Stimulated activated CD4-positive, alpha-beta T cell treated with anti-CD3 and anti-CD28 coated beads, Interleukin-4, amount 100 ng/mL, for 48 hours (primary cell): ENCODE results near the gene RHOC.
"Not testable (repeated sequence)": the region's sequence is repeated elsewhere in the genome, so short reads cannot be mapped to it uniquely, and the experiment has no call there.

ENCODE experiments used
- DNase-seq, 2 donors: peaks; one replicate each; pipeline ENCODE4 v3.0.0-alpha.2; 2020; ENCODE audit warnings: low read depth in 2 of 2

RHOC gene

DNA sequence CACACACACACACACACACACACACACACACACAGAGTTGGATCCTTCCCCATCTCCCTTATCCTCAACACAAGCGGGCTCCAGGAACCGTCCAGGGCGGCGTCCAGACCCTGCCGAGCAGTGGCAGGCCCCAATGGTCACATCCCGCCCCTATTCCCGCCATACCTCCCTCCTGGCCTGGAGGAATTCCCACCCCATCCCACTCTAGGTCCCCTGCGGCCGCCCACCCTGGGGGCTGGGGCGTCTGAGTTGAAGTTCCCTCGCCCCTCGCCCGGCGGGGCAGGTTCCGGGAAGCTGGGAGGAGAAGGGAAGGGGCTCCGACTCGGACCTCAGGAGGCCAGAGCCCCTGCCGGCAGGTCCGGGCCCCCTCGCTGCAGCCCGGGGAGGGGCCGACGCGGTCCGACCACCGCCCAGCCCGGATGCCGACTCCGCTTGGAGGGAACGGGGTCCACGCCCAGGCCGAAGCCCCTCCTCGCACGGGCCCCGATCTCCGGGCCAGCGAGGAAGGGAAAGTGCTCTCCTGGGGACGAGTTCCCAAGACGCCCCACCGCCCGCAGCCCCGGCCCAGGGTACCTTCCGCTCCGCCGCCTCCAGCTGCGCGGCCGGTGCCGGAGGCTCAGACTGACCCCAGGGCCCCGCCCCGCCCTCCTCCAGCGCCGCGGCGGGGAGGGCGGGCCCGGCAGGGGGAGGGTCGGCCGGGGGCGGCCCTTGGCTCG lies at the start of gene RHOC:
Gene RHOC, minus strand, starts transcription at position 623 of the 716 bp plus-strand sequence. CDS start 3,328 bp downstream, outside the sequence.
- DNase-seq, result peak in 1 of 2 donors; percentile 36

DNA sequence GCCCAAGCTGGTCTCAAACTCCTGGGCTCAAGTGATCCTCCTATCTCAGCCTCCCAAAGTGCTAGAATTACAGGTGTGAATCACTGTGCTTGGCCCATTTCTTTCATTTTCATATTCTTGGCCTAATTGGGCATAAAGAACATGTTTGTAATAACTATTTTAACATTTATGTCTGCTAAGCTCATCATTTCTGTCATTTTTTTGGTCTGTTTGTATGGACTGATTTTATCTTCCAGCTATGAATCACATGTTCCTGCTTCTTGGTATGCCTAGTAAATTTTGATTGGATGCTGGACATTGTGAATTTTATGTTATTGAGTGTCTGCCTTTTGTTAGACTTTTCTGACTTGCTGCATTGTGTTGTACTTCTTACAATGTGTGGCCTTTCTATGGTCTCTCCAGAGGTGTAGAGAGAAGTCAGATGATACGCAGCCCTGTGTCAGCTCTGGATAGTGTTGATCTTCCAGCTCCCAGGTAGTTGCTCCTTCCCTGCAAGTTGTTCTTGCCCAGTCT lies 47.2 kb upstream of the RHOC start:
- DNase-seq, result no peak

DNA sequence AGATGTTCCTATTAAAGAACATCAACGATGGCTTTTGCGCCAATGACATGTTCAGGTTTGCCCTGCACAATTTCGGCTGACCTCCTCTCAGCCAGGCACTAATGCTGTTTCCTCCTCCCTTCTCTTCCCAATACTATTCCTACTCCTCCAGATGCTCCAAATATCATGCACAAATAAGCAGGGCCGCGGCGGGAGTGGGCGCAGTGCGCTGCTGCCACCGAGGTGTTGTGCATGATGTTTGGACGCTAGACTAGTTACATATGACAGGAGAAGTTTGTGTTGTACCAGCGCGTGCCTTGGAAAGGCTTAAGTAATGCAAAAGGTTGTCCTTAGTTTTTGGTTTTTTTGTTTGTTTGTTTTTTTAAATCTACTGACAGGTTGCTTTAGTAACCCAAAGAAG lies 41.5 kb upstream of the RHOC start:
- no peak for DNase-seq

DNA sequence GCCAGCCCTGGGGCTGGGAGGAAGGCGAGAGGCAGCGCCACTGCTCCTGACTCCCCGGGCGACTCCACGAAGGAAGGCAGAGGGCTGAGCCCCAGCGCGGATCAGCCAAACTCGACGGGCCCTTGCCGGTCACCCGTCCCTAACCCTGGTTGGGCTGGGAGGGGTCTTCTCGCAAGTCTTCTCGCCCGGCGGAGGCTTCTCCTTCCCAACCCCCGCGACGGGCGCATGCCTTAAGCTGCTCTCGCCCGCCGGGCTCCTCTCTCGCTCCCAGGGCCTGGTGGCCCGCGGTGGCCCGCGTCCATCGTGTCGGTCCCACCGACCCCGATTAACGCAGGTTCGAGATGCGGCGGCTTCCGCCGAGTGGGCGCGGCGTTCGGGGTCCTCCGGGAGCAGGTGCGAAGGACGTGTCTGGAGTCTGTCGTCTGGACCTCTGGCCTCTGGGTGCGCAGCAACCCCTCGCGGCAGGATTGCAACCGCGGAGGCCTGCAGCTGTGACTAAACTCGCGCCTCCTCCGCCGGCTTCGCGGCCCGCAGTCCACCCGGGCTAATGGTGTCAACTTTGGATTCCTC lies 37.2 kb upstream of the RHOC start:
- DNase-seq, result no peak

DNA sequence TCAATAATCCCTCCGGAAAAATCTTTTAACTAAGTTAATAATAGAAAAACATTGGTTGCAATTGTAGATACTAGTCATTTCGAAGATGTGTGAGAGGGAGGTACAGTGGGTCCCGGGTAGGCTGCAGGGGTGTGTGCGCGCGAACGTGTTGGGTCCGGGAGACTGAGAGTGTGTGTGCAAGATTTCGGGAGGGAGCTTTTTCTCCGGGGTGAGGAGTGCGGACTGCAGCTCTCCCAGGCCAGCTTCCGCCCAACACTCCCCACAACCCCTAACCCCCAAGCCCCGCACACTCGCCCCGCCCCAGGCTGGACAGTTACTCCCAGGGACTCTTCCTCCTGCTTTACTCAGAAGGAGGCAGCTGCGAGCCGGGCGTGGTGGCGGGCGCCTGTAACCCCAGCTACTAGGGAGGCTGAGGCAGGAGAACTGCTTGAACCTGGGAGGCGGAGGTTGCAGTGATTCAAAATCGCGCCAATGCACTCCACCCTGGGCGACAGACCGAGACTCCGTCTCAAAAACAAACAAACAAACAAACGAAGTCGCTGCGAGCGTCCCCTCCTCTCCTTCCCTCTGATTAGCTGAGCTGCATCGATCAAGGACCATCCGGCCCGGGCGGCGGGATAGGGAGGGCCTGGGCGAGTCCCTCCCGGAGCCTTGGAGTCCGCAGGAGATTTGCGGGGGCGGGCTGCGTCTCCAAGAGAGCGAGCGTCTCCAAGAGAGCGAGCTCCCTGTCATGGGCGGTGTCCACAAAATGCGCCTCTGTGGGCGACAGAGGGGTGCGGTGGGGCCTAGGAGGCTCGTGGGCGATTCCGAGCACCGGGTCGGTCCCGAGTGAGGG lies 36.5 kb upstream of the RHOC start:
- DNase-seq, result no peak

DNA sequence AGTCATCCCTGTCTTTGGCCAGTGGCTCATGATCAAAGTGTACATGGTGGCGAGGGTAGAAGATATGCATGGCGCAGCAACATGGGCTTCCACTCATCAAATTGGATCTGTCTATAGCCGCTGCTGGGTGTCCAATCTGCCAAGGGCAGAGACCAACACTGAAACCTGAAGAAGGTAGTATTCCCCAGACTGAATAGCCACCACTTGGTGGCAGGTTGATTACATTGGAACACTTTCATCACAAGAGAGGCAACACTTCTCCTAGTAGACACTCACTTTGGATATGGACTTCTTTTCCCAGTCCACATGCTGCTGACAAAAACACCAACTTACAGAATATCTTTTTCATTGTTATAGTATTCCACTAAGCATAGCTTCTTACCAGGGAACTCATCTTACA lies 30.6 kb upstream of the RHOC start:
- DNase-seq, result no peak

DNA sequence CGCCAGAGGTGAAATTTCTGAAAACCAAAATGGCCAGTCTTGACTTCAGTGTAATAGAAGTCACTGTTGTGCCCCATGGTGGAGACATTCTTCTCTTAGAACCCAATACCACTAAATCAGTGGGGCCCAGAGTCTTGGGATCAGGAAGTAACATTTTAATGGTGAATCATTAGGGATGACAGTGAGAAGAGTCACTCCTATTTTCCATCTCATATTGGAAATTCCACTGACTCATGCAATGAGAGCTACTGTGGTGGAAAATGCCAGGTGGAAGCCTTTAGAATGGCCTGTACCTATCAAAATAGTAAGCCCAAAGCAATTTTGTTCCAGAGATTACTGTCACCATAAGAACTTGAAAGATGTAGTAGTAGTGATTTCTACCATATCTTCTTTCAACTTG lies 28.8 kb upstream of the RHOC start:
- peak in 1 of 2 donors; percentile 11 for DNase-seq

DNA sequence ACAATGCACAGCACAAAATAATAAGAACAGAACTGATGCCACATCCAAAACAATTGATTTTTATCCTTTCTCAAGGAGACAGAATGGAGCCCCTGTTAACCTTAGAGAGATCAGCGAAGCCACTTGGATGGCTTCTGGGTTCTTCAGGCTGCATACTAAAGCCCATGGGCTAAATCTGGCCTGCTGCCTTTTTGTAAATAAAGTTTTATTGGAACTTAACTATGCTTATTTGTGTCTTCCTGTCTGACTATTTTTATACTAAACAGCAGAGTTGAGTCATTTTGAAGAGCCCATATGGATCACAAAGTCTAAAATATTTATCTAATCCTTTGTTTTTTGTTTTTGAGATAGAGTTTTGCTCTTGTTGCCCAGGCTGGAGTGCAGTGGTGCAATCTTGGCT lies 24.5 kb upstream of the RHOC start:
- no peak for DNase-seq

DNA sequence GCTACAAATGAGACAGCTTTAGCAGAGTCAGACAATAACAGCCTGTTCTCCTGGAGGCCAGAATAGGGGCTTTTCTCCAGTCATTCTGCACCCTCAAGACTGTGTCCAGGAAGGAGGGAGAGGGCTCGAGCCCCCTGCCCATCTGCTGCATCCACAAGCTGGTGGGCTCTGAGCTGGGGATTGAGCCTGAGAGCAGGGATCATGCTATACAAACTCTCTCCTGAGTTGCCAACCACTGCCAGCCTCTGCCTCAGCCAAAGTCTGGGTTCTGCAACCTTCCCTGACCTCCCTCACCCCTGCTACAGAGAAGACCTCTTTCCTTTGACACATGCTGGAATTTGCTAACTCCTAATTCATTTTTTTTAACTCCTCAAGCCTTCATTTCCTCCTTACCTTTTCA lies 23.0 kb upstream of the RHOC start:
- no peak for DNase-seq

DNA sequence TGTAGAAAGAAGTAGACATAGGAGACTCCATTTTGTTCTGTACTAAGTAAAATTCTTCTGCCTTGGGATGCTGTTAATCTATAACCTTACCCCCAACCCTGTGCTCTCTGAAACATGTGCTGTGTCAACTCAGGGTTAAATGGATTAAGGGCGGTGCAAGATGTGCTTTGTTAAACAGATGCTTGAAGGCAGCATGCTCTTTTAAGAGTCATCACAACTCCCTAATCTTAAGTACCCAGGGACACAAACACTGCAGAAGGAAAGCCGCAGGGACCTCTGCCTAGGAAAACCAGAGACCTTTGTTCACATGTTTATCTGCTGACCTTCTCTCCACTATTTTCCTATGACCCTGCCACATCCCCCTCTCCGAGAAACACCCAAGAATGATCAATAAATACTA lies 22.1 kb upstream of the RHOC start:
- DNase-seq, result not testable (repeated sequence)

DNA sequence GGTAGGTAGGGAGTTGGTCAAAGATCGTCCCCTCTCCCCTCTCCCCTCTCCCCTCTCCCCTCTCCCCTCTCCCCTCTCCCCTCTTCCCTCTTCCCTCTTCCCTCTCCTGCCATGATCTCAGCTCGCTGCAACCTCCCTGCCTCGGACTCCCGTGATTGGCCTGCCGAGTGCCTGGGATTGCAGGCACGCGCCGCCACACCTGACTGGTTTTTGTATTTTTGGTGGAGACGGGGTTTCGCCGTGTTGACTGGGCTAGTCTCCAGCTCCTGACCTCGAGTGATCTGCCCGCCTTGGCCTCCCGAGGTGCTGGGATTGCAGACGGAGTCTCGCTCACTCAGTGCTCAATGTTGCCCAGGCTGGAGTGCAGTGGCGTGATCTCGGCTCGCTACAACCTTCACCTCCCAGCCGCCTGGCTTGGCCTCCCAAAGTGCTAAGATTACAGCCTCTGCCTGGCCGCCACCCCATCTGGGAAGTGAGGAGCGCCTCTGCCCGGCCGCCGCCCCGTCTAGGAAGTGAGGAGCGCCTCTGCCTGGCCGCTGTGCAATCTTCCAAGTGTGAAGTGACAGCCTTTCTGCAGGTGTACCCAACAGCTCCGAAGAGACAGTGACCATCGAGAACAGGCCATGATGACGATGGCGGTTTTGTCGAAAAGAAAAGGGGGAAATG lies 21.5 kb upstream of the RHOC start:
- not testable (repeated sequence) for DNase-seq

DNA sequence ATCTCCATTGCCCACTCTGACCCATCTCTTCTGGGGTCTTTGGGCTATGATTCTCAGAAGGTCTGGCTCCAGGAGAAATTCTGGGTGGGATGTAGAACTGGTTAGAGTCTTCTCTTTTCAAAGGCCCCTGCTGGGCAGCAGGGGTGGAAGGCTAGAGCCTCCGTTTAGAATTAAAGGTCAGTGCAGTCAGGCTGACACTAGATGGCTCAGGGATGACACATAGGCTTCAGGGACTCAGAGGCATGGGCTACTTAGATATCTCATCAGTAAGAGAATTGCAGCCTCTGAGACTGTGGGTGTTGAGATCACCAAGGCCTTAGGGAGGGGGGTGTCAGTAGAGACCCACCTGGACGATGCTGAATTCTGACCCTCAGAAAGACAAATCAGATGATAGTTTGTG lies 20.8 kb upstream of the RHOC start:
- no peak for DNase-seq

DNA sequence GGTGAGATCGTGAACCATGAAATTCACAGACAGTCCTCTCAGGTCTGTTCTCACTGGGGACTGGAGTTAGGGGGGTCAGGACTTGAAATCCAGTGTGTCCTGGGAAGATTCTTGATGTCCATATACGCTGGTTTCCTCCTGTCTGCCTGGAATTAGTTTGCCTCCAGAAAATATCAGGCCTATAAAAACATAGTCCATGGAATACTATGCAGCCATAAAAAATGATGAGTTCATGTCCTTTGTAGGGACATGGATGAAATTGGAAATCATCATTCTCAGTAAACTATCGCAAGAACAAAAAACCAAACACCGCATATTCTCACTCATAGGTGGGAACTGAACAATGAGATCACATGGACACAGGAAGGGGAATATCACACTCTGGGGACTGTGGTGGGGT lies 17.3 kb upstream of the RHOC start:
- DNase-seq, result not testable (repeated sequence)

DNA sequence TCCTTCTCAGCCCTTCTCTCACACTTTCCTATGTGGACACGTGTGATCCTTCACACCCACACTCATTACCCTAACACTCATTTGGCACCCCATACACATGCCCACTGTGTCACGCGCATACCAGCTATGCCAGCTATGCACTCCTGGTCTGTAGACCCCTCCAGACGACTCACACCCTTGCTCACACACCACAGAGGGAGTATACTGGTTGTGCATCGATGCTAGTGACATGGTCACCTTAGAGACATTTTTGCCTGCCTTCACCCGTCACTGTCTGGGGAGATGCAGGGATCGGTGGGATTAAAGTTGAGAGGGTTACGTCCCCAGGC lies 16.5 kb upstream of the RHOC start:
- DNase-seq, result no peak

DNA sequence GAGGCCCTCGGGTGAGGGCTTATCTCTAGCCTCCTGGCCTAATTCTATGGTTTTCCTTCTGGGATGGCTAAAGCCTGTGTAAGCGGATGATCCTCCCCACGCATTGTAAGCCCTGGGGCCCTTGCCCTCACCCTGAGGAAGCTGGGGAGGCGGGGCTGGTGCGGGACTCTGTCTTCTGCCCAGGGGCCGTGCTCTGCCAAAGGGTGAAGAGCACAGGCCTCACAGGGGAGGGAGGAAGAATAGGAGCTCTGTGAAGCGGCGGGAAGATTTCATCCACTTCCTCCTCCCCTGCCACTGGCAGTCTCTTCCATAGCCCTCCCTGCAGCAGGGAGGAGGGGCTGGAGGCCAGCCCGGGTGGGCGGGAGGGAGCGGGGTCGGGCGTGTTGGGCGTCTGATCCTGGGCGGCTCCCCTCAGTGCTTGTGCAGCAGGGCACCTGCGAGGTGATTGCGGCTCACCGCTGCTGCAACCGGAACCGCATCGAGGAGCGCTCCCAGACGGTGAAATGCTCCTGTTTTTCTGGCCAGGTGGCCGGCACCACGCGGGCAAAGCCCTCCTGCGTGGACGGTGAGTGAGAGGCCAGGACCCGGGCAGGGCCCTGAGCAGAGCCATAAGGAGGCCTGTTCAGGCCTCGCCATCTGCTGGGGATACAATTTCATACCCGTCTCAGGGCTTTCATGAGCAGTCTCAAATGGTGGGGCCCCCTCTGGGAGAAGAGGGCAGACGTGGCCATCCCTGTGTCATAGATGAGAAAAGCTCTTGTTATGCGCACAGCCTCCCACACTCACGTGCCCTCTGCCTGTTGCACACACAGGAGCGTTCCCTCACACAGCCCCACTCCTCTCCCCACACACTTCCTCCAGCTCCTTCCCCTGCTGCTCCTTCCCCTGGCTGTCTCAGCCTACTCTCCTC lies 15.9 kb upstream of the RHOC start:
- no peak for DNase-seq

DNA sequence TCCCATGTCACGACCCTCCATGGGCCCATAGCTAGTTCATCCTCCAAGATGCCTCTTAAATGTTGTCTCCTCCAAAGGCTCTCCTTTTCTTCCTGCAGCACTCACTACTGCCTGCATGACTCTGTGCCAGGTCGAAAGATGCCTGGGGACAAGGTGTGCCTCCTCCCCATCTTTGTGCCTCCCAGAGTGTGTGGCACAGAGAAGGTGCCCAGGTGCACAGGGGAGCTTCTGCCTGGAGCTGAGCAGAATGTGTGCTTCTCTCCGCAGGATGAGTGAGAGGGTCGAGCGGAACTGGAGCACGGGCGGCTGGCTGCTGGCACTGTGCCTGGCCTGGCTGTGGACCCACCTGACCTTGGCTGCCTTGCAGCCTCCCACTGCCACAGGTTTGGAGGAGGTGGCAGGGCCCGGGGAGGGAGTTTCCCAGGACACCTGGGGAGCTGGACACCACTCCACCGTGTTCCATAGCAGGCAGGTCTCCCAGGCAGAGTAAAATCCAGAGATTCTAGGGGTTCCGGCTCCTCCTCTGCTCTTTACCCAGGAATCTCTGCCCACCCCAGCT lies 15.1 kb upstream of the RHOC start:
- DNase-seq, result no peak

DNA sequence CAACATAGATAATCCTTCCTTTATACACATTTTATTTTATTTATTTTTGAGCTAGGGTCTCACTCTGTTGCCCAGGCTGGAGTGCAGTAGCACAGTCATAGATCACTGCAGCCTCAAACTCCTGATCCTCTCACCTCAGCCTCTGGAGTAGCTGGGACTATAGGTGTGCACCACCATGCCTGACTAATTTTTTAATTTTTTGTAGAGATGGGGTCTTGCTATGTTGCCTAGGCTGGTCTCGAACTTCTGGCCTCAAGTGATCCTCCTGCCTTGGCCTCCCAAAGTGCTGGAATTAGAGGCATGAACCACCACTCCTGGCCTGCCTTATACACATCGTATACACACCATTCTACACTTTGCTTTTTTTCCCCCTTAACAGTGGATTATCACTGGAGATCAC lies 14.4 kb upstream of the RHOC start:
- not testable (repeated sequence) for DNase-seq

DNA sequence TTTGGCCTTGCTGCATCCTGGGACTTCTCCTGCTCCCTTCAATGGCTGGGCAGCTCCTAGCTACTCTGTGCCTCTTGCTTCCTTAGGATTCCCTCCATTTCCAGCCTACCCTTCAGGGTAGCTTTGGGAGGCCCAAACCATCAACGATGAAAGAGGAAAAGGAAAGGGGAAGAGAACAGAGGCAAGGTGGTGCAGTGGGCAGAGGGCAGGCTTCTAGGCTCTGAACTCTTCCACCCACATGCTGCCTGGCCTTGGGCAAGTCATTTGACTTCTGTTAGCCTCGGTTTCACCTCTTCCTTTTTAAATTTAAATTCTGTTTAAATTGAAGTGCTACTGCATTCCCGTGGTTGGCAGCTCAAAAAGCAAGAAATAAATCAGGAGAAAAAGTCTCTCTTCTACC lies 13.9 kb upstream of the RHOC start:
- no peak for DNase-seq

DNA sequence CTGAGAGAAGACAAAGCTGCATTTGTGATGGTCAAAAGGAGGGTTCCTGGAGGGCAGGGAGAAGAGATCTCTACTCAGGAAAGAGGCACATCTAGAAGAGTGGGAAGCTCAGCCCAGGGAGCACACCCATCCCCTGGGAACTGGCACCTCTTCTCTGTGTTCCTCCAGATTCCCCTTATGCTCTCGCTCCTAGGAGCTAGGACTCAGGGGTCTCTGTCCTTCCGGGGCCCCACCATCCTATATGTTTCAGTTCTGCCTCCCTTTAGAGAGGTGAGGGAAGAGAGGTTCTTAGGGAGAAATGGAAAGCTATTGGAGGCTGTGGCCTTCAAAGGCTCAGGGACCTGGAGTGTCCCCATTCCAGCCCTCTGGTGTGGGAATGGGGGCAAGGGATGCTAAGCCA lies 12.8 kb upstream of the RHOC start:
- no peak for DNase-seq

DNA sequence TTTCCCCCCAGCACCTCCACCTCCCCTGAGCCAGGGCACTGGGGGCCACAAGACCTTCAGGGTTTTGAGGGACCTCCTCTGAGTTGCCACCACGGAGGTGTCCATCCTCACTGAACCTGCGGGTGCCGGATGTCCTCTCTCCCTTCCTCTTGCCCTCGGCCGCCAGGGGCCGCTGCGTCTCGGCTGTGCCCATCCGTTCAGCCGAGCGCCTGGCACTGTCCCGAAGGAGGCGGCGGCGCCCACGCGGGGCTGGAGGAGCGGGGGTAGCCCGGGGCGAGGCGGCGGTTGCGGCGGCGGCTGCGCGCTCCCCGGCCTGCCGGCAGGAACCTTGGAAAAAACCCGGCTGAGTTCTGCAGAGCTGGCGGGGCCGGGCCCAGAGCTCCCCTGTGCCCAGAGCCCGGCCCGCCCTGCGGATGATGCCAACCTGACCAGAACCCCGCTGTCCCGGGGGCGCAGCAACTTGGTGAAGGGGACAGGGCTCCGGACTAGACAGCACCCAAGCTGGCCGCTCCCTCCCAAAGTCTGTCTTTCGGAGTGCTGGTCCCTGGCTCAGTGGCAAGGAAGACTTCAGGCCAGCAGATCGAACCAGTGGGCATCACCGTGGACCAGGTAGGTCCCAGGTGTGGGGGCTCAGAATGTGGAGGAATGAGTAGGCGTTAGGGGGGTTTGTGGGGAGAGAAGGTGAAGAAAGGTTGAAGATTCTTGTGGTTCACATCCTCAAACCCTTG lies 11.9 kb upstream of the RHOC start:
- peak; percentile 74 to 75 for DNase-seq
